Amniotic stem cell (primary cell): Measurements from ENCODE around the gene KCNE1.
"Not testable (repeated sequence)": the region's sequence is repeated elsewhere in the genome, so short reads cannot be mapped to it uniquely, and the experiment has no call there.

Experiments
- DNase-seq: peaks from one replicate; lab custom pipeline; 2025; lab: John Stamatoyannopoulos, UW

The KCNE1 gene

DNA sequence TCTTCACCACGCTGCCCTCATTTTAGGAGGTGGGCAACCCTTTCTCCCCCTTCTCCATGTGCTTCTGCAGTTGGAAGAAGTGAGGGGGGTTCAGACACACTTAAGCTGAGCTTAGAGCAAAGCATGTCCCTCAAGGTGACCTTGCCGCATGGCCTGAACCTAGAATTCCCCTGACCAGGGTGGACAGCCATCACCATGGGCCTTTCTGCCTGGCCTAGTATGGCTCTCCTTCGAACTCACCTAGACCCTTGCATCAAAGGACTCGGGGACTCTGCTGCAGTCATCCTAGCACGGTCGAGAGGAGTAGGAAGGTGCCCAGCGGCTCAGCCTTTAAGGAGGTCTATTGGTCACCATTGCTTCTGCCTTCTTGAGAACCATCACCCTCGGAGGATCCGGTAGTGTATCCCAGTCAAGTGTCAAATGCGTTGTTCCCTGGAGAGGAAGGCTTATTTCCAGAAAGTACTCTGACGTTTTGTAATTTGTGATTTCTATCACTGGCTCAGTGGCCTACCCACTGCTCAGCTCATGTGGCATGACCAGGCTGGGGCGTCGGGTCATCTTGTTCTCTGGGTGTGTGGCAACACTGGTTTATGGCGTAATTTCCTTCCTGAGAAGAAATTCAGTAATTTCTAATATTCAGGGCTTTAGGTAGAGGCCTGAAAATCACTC lies at the start of gene KCNE1:
TSS of gene KCNE1 (minus strand) at position 424 of the 669 bp plus-strand sequence. CDS start 62,576 bp downstream, outside the sequence.
- no peak for DNase-seq

GRCh38 chr21:34561806-34562205 lies 49.8 kb upstream of the KCNE1 start:
- no peak for DNase-seq

DNA sequence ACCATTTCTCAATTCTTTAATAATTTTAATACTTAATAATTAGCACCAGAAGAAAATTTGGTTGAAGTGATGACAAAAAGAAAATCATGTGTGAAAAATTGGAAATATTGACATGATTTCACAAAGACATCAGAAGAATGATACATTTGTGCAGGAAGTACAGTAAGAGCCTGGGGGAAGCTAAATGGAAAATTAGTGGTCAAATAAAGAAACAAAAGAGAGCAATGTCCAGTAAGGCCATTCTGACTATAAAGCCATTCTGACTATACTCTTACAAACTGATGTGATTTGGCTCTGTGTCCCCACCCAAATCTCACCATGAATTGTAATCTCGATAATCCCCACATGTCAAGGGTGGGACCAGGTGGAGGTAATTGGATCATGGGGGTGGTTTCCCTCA lies 48.6 kb upstream of the KCNE1 start:
- no peak for DNase-seq

DNA sequence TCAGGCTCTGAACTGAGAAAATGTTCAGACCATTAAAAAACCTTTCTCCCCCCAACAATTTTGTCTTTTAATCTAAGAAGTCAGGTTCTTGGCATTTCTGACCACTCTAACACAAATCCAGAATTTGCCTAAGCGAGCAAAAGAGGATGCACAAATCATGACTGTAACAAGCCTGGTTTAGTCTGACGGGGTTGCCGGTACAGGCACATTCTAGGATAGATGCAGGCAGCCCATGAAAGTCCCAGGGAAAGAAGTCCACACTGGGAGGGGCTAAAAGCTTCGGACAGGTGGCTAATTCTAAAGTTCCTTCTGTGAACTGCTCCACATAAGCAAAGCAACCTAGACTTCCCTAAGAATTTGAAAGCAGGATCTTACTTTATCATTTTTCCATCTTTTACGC lies 48.0 kb upstream of the KCNE1 start:
- no peak for DNase-seq

GRCh38 chr21:34559089-34559631 lies 47.1 kb upstream of the KCNE1 start:
- no peak for DNase-seq

GRCh38 chr21:34558166-34558565 lies 46.2 kb upstream of the KCNE1 start:
- no peak for DNase-seq

DNA sequence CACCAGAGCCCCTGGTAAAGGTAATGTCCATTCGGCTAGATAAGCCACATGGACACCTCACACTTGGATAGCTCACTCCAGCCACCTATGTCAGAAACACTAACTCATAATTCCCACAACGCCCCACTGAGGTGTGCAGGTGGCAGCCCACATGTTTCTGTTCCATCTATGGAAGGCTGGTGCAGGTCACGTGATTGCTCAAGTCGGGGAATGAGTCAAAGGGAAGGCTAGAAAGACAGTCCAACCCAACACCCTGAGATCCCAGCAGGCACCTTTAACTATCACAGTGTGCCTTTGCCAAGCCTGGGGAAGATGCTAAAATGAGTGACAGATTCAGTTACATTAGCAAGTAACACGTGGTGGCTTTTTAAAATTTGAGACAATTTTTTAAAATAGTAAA lies 45.3 kb upstream of the KCNE1 start:
- no peak for DNase-seq

GRCh38 chr21:34554670-34555069 lies 42.7 kb upstream of the KCNE1 start:
- not testable (repeated sequence) for DNase-seq

DNA sequence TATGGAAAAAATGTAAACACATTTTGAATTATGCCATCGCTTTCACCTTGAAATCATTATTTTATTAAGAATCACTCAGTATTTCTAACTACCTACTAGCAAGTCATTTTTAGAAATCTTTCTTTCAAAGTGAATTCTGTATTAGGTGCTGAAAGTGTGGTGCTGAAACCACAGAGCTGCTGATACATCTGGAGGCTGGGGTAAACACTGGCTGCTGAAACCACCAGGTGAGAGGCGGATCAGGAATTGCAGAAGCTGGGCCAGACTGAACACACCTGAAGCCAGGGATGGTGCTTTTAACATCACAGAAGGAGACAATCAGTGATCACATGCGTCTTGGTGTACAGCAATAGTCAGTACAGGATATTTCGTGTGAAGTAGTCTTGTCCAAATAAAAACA lies 42.2 kb upstream of the KCNE1 start:
- no peak for DNase-seq

- DNase-seq = peak; percentile 35
Observed at GRCh38 chr21:34553151-34553952, 41.3 kb upstream of the KCNE1 start.

DNA sequence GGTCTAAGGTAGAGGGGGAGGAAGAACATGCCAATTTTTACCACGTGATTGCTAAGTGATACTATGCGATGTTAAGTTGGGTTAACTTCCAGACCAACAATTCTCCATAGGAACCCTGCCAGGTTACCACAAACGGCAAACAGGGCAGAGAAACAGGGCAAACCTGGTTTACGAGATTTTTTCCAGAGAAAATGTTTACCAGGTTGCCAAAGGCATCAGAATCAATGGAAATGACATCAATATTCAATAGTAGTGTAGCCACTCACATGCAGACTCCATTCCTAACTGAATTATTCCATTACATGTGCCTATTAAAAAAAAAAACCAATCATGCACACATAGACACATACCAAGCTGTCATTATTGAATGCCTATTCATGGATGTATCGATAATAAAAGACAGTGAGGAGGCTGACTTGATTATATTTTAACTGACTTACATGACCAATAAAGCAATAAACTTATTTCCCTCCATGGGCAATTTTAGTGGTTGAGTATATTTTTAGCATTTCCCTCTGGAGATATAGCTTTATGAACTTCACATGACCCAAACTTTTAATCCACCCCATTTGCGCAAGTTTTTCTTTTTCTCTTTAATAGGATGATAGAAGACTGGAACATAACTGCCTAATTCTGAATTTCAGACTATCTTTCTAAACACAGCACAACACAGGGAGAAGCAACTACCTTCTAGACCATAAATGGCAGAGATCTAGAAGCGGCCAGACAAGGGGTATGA lies 40.5 kb upstream of the KCNE1 start:
- DNase-seq = no peak

DNA sequence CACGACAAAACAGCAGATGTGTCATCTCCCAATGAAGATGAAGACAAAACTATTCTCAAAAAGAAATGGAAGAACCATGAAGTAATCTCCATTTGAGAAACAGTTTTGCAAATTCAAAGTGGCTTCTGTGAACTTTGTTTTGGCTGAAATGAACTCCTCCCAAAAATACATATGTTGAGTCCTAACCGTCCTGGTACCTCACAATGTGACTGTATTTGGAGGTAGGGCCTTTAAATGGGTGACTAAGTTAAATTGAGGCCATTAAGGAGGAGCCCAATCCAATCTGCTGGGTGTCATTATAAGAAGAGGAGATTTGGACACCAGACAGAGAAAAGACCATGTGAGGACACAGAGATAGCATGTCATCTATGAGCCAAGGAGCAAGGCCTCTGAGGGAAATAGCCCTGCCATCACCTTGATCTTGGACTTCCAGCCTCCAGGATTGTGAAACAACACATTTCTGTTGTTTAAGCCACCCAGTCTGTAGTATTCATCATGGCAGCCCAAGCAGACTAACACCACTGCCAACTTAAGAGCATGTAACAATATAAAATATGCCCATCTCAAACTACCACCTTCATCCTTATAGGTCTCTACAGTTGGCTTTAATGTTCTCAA lies 38.3 kb upstream of the KCNE1 start:
- DNase-seq = no peak

- no peak for DNase-seq
Observed at GRCh38 chr21:34548781-34549376, 36.9 kb upstream of the KCNE1 start.

GRCh38 chr21:34546542-34546941 lies 34.5 kb upstream of the KCNE1 start:
- DNase-seq = no peak

- DNase-seq = no peak
Observed at GRCh38 chr21:34545079-34545884, 33.3 kb upstream of the KCNE1 start.

GRCh38 chr21:34544032-34544496 lies 32.1 kb upstream of the KCNE1 start:
- peak; percentile 14 for DNase-seq

DNA sequence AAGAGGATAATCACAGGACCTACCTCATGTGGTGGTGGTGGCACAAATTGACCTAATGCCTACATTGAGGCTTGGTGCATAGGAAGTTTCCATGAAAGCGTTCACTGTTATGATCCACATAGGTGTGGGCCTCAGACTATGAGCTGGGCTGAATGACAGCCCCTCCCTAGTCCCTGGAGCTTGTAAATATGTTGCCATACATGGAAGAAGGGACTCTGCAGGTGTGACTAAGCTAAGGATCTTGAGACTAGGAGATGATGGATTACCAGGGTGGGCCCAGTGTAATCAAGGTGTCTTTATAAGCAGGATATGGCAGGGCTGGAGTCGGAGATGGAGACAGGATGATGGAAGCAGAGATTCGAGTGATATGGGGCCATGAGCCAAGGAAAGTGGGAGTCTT lies 31.0 kb upstream of the KCNE1 start:
- no peak for DNase-seq

GRCh38 chr21:34540206-34540605 lies 28.2 kb upstream of the KCNE1 start:
- no peak for DNase-seq

DNA sequence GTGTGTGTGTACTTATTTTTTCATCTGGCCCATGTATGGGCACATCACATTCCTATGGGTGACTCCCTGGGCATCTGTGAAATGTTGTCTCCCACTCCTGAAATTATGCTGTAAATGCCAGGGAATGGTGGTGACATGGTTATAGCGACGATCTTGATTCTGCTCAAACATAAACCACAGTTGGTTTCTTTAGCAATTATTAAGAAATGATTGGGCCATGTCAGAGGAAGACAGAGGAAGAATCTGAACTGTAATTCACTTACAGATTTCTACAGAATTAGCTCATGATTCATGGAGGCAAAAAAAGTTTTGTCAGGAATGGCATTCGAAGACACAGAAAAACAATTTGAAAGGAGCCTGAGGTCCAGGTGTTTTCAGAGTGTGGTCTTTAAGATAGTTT lies 25.8 kb upstream of the KCNE1 start:
- no peak for DNase-seq

GRCh38 chr21:34536820-34537219 lies 24.8 kb upstream of the KCNE1 start:
- DNase-seq = no peak

DNA sequence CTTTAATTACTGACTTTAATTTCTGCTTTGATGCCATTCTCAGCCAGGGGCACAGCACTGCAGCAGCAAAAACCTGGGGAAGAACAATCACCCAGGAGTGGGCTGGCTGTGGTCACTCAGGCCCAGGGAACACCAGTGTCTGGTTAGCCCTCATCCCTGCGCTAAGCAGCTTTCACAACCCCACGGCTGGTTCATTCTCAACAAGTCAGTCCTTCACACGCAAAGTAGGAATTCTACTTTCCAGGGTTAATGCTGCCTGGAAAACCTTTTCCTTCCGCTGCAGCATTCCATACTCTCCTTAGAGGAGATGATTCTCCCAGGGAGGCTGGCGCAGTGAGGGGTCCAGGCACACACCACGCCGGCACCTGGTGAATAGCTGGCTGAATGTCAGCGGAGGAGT lies 24.3 kb upstream of the KCNE1 start:
- no peak for DNase-seq
